ENCODE measurements around the gene SHISA5. TPM values are rescaled to one million over a fixed set of nuclear protein-coding genes. Genes with fewer than 3 reads are reported as not detected.
A peak's percentile ranks its signal among the peaks of the same experiment; 100 is the strongest.
"Not testable (repeated sequence)": the region's sequence is repeated elsewhere in the genome, so short reads cannot be mapped to it uniquely, and the experiment has no call there.

The SHISA5 gene
- total RNA-seq, 1 experiment from 2014 or later = 131 TPM

DNA sequence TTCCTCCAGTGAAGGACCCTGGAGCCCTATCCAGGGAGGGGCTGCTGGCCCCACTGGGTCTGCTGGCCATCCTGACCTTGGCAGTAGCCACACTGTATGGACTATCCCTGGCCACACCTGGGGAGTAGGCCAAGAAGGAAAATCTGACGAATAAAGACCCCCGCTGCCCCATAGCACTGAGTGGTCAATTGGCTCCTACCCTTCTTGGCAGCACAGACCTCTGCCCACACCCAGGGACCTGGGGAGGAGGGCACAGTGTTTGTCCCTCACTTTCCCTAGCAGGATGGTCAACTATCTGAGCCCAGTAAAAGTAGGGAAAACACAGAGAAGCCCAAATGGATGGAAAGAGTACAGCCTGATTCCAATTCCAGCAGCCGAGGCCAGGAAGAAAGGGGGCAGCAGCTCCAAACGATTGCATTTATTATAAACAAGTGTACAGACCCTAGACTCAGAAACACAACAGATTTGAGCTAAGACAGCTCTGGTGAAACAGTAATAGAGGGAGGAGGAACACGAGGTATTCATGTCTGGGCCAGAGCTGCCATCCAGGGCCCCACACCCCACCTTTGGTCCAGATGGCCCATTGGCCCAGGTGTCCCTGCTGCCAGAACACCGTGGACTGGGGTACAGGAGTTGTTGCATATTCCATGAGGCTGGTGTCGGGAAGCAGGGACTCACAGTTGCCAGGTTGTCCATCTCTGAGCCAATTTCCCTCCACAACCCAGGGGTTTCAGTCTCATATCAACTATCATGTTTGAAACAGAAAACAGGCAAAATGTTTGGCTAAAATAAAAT lies 36.3 kb downstream of the SHISA5 start:
- in situ Hi-C loops (cut with HindIII; ENCODE audit: low pct_unique_long_range_greater_than_20kb, low sequenced_read_pairs) = no loop called here
- no peak for DNase-seq (ENCODE audit: low read depth, low spot score)

DNA sequence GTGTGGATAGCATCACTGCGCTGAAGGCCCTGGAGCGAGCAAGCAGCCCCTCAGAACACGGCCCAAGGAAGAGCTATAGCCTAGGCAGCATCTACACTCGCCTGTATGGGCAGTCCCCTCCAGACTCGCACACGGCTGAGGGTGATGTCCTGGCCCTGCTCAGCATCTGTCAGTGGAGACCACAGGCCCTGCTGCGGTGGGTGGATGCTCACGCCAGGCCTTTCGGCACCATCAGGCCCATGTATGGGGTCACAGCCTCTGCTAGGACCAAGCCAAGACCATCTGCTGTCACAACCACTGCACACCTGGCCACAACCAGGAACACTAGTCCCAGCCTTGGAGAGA lies 36.9 kb downstream of the SHISA5 start:
- DNase-seq (ENCODE audit: low read depth, low spot score) = no peak
- in situ Hi-C loops (cut with HindIII; ENCODE audit: low pct_unique_long_range_greater_than_20kb, low sequenced_read_pairs) = no loop called here

DNA sequence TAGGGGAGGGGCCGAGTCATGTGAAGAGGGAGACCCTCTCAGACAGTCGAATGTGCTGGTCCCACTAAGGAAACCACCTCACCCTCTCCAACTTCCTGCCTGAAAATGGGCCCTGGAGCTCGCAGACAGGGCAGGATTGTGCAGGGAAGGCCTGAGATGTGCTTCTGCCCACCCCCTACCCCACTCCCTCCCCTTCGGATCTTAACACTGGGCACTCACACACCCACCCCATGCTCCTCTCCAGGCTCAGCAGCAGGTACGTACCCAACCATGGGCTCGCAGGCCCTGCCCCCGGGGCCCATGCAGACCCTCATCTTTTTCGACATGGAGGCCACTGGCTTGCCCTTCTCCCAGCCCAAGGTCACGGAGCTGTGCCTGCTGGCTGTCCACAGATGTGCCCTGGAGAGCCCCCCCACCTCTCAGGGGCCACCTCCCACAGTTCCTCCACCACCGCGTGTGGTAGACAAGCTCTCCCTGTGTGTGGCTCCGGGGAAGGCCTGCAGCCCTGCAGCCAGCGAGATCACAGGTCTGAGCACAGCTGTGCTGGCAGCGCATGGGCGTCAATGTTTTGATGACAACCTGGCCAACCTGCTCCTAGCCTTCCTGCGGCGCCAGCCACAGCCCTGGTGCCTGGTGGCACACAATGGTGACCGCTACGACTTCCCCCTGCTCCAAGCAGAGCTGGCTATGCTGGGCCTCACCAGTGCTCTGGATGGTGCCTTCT lies 37.4 kb downstream of the SHISA5 start:
- DNase-seq (ENCODE audit: low read depth, low spot score) = no peak
- in situ Hi-C loops (cut with HindIII; ENCODE audit: low pct_unique_long_range_greater_than_20kb, low sequenced_read_pairs) = no loop called here

DNA sequence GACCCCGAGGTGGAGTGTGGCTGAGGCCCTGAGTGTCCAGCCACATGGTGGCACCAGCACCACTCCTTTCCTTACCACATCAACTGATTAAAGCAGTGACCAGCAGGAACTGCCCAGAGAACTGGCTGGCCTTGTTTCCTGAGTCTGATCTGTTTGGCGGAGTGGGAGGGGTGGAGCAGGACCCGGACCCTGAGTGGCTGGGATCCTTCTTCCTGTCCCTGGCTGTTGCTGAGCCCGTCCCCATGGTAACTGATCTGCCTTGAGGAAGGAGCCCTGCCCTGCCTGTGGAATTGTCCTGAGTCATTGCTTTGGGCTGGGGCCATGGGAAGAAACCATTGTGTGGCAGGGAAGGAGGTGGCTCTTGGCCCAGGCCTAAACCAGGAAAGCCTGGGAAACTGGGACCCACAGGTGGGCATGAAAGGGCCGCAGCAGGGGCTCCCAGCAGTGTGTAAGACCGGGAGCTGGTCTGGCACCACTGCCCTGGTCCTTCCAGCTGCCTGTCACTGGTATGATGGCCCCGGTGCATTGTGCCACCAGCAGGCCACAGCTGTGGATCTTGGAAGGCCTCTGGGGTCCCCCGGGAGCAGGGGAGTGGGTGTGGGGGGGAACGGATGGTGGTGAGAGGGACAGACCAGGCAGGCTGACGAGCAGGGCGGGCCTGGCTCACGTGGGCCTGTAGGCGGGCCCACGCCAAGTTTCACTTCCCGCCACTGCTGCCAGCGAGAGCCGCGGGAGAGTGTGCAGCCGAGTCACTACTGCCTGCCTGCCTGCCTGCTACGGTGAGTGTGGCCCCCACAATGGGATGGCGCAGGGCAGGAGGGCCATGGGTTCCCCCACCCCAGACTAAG lies 38.2 kb downstream of the SHISA5 start:
- peak; percentile 94 for DNase-seq (ENCODE audit: low read depth, low spot score)
- in situ Hi-C loops (cut with HindIII; ENCODE audit: low pct_unique_long_range_greater_than_20kb, low sequenced_read_pairs) = no loop called here

DNA sequence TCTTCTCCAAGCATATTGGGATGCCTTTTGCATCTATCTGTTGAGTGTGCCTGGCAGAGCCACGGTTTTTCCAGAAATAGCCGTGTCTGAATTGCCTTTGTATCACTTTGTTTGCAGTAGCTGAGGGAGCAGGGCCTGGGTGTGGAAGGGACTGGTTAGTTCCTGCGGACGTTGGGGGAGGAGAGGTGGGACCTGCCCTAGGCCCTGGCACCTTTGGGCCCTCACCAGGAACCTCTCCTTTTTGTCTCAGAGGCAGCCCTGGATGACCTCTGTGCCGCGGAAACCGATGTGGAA lies 38.8 kb downstream of the SHISA5 start:
- in situ Hi-C loops (cut with HindIII; ENCODE audit: low pct_unique_long_range_greater_than_20kb, low sequenced_read_pairs) = no loop called here
- DNase-seq (ENCODE audit: low read depth, low spot score) = no peak

DNA sequence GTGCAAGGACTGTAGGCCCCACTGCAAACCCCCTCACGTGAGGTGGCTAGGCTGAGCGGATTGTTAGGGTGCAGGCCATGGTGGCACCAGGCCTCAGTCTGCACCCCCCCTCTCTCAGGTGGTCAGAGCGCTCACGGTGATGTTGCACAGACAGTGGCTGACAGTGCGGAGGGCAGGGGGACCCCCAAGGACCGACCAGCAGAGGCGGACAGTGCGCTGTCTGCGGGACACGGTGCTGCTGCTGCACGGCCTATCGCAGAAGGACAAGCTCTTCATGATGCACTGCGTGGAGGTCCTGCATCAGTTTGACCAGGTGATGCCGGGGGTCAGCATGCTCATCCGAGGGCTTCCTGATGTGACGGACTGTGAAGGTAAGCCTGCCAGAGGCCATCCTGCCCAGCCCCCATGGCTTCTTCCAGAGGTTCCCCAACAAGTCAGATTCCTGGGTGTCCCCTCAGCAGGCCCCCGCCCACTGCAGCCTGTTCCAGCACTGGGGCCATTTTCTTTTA lies 39.2 kb downstream of the SHISA5 start:
- DNase-seq (ENCODE audit: low read depth, low spot score) = no peak
- in situ Hi-C loops (cut with HindIII; ENCODE audit: low pct_unique_long_range_greater_than_20kb, low sequenced_read_pairs) = no loop called here

DNA sequence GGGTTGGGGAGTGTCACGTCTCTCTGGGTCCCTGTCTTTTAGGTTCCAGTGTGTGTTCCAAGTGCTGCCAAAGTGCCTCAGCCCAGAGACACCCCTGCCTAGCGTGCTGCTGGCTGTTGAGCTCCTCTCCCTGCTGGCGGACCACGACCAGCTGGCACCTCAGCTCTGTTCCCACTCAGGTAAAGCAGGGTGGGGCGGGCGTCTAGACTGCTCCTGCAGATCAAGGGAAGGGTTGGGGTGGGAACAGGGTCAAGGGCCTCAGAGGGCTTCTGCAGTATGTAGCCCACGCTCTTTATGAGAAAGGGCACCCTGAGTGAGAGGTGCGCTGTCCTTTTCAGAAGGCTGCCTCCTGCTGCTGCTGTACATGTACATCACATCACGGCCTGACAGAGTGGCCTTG lies 40.3 kb downstream of the SHISA5 start:
- no peak for DNase-seq (ENCODE audit: low read depth, low spot score)
- in situ Hi-C loops (cut with HindIII; ENCODE audit: low pct_unique_long_range_greater_than_20kb, low sequenced_read_pairs) = no loop called here

DNA sequence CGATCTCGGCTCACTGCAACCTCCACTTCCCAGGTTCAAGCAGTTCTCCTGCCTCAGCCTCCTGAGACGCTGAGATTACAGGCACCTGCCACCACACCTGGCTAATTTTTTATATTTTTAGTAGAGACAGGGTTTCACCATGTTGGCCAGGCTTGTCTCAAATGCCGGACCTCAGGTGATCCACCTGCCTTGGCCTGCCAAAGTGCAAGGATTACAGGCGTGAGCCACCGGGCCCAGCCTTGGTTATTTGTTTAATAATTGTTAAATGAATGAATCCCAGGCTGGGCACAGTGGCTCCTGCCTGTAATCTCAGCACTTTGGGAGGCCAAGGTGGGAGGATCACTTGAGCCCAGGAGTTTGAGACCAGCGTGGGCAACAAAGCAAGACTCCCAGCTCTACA lies 42.2 kb downstream of the SHISA5 start:
- in situ Hi-C loops (cut with HindIII; ENCODE audit: low pct_unique_long_range_greater_than_20kb, low sequenced_read_pairs); DNase-seq (ENCODE audit: low read depth, low spot score): not testable (repeated sequence)

DNA sequence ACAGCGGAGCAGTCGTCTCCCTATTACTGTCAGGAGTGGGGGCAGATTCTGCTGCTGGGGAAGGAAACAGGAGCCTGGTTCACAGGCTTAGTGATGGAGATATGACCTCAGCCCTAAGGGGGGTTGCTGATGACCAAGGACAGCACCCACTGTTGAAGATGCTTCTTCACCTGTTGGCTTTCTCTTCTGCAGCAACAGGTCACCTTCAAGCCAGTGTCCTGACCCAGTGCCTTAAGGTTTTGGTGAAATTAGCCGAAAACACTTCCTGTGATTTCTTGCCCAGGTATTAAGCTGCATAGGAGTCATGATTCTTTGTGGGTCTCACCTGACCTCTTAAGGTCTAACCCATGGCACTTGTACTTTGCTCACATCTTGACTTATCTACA lies 43.5 kb downstream of the SHISA5 start:
- in situ Hi-C loops (cut with HindIII; ENCODE audit: low pct_unique_long_range_greater_than_20kb, low sequenced_read_pairs) = no loop called here
- DNase-seq (ENCODE audit: low read depth, low spot score) = no peak

DNA sequence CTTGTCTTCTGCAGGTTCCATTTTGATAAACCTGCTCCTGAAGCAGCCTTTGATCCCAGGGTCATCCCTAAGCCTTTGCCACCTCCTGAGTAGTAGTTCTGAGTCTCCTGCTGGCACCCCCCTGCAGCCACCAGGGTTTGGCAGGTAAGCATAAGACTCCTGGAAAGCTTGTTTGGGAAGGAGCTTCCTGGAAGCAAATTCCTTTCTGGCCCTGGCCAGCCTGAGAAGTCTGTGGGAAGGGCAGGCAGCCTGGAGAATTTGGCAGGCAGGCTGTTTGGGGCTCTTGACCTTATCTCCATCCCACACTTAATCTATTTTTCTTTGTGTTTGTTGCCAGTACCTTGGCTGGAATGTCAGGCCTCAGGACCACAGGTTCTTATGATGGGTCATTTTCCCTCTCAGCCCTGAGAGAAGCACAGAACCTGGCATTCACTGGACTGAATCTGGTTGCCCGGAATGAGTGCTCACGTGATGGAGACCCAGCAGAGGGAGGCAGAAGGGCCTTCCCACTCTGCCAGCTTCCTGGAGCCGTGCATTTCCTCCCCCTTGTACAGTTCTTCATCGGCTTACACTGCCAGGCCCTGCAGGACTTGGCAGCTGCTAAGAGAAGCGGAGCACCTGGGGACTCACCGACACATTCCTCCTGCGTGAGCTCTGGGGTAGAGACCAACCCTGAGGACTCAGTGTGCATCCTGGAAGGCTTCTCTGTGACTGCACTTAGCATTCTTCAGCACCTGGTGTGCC lies 44.0 kb downstream of the SHISA5 start:
- DNase-seq (ENCODE audit: low read depth, low spot score) = no peak
- in situ Hi-C loops (cut with HindIII; ENCODE audit: low pct_unique_long_range_greater_than_20kb, low sequenced_read_pairs) = no loop called here

DNA sequence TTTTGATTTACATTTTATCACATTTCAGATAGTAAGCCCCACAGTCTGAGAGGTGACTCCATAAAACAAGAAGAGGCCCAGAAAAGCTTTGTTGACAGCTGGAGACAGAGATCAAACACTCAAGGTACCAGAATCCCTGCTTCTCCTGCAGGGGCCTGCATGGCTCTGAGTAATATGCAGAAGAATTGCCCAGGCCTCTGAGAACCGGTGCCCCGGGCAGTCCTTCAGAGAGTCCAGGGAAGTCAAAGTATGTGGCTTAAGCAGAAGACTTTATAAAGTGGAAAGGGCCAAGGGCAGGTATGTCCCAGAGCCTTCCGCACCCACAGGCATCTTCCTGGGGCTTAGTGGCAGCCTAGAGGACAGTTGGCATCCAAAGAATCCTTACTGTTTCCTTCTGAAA lies 44.6 kb downstream of the SHISA5 start:
- in situ Hi-C loops (cut with HindIII; ENCODE audit: low pct_unique_long_range_greater_than_20kb, low sequenced_read_pairs) = no loop called here
- DNase-seq (ENCODE audit: low read depth, low spot score) = no peak

DNA sequence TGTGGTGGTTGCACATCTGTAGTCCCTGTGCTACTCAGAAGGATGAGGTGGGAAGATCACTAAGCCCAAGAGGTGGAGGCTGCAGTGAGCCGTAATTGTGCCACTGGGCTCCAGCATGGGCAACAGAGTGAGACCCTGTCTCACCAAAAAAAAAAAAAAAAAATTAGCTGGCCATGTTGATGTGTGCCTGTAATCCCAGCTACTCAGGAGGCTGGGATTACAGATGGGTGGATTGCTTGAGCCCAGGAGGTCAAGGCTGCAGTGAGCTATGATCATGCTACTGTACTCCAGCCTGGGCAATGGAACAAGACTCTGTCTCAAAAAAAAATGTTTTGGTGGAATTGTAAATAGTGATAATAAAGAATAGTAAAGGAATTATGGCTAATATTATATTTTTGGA lies 47.5 kb downstream of the SHISA5 start:
- DNase-seq (ENCODE audit: low read depth, low spot score) = no peak
- in situ Hi-C loops (cut with HindIII; ENCODE audit: low pct_unique_long_range_greater_than_20kb, low sequenced_read_pairs) = no loop called here

DNA sequence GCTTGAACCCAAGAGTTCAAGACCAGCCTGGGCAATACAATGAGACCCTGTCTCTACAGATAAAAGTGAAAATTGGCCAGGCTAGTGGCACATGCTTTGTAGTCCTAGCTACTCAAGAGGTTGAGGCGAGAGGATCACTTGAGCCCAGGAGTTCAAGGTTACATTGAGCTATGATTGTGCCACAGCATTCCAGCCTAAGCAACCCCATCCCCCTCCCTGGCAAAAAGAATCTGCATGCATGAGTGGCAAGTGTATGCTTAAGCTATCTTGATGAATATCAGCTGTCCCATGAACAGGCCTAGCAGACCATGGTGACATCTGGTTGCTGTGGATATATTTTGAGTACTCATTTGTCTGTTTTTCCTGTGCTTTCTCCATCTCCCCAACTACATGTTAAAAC lies 52.7 kb downstream of the SHISA5 start:
- in situ Hi-C loops (cut with HindIII; ENCODE audit: low pct_unique_long_range_greater_than_20kb, low sequenced_read_pairs) = no loop called here
- DNase-seq (ENCODE audit: low read depth, low spot score) = no peak

DNA sequence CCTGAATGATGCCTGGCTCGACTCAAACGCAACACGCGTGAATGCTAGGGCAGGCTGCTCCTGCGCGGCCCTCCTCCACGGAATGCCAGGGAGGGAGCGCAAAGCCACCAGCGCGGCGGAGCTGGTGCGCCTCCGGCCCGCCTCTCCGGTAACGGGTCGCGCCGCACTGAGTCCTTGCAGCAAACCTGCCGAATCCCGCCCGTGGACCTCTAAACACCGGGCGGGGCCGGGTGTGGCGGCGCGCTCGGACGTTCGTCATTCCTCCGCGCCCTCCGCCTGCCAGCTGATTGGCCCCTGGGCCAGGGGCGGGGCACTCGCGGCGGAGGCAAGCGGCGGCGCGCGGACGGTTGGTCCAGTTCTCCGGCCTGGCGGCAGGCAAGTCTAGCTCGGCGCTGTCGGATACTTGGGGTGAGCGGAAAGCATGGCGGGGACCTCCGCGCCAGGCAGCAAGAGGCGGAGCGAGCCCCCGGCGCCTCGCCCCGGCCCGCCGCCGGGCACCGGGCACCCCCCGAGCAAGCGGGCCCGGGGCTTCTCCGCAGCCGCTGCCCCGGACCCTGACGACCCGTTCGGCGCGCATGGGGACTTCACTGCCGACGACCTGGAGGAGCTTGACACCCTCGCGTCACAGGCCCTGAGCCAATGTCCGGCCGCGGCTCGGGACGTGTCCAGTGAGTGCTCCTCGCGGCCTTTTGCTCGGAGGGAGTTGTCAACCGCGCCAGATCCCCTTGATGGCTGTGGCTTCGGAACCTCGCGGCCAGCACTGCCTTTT lies 57.4 kb downstream of the SHISA5 start, which contains the start of gene ATRIP:
Gene ATRIP, plus strand, starts transcription at position 313 of the 769 bp plus-strand sequence. Its CDS starts 109 bp downstream, at position 422.
- in situ Hi-C loops (cut with HindIII; ENCODE audit: low pct_unique_long_range_greater_than_20kb, low sequenced_read_pairs) = no loop called here
- peak; percentile 82 for DNase-seq (ENCODE audit: low read depth, low spot score)

DNA sequence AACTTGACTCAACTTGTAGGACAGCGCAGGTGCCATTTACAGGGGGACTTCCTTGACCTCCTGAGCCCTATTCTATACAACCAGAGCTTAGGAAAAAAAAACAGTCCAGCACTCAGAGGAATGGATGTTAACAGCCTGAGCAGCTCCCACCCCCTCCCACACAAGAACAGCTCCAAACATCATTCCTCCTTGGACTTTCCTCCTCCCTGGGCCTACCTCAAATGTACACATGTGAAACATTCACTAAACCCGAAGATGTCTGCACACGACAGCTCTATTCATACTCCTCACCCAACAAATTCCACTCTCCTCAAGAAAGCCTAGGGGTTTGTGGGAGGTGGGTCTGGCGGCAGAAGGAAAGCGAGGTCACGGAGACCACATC lies 57.9 kb downstream of the SHISA5 start:
- no peak for DNase-seq (ENCODE audit: low read depth, low spot score)
- in situ Hi-C loops (cut with HindIII; ENCODE audit: low pct_unique_long_range_greater_than_20kb, low sequenced_read_pairs) = no loop called here

DNA sequence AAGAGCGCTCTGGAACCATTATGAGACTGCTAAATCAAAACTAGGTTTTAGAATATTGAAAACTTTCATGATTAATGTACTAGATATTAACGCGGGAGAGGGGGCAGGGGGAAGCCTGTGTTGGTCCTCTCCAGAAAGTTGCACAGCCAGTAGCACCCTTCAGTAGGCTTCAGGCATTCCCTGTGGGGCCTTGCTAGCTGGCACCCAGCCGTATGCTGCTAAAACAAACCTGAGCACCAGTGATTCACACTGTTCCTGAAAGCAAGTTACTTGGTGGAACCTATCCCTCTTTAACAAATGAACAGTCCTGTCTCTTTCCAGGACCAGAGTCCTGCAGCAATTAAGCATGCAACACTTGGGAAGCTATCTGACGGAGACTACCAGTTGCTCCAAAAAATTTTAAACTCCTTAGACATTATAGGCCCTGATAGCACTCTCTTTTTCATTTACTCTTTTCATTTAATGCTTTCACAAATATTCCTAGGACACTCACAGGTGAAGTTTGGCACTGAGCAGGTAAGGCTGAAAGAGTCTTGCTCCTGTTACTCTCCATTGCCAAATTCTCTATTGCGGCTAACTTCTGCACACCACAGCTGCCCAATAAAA lies 58.6 kb downstream of the SHISA5 start:
- no peak for DNase-seq (ENCODE audit: low read depth, low spot score)
- in situ Hi-C loops (cut with HindIII; ENCODE audit: low pct_unique_long_range_greater_than_20kb, low sequenced_read_pairs) = no loop called here

DNA sequence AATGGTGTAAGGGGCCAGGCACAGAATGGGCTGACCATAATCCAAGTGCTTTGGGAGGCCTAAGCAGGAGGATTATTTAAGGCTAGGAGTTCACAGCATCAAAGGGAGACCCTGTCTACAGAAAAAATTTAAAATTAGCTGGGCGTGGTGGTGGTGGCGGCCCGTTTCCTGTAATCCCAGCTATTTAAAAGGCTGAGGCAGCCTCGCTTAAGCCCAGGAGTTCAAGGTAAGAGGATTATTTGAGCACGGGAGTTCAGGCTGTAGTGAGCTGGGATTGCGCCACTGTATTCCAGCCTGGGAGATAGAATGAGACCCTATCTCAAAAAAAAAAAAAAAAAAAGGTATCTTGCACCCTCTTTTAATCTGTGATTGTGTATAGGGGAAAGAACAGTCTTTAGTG lies 62.0 kb downstream of the SHISA5 start:
- in situ Hi-C loops (cut with HindIII; ENCODE audit: low pct_unique_long_range_greater_than_20kb, low sequenced_read_pairs) = no loop called here

More for the DNA sequence above, 62.0 kb downstream of the SHISA5 start:
- no peak for DNase-seq (ENCODE audit: low read depth, low spot score)

All from SK-MEL-5 (cell line).